K562 (cell line): ENCODE data around the gene LIAS. TPM values are rescaled to one million over a fixed set of nuclear protein-coding genes. Genes with fewer than 3 reads are reported as not detected.

Source experiments
- ATAC-seq: fragments of 200-7000 bp; cut with Tn5 transposase; 3 replicates; pipeline ENCODE4 v1.9.1; 2020; ENCODE audit warnings: moderate library complexity
- BruUV-seq: library from RNA; stranded (reverse); fragments of 400-500 nt; replicated peaks from 2 replicates; lab custom pipeline; 2021; lab: Mats Ljungman, UMichigan
- CTCF ChIA-PET: fragments of 300-600 bp; formaldehyde crosslinking; extraction: SDS; loops from one replicate; lab custom pipeline; 2021; ENCODE audit warnings: low intra/inter-chr PET ratio; lab: Yijun Ruan, JAX
- POLR2A ChIA-PET: fragments of 300-600, 350-650 bp; sonication (Branson Sonifier 250); formaldehyde crosslinking; extraction: SDS; loops from one replicate; lab custom pipeline; 2021; ENCODE audit warnings: antibody characterized with exemption, inconsistent platforms; lab: Yijun Ruan, JAX
- DNase-seq, 4 experiments: peaks; one replicate each; pipeline versions ENCODE4 v3.0.0 to v3.0.0-alpha.2; 2011 to 2018; ENCODE audit warnings: low spot score in 3 of 4, mixed read lengths in 3 of 4; ENCODE audit errors: extremely low read depth in 1 of 4
- FAIRE-seq: peaks from 2 replicates; lab custom pipeline; 2011; peaks lifted over from hg19 to GRCh38; lab: Jason Lieb, UNC
- H2AFZ ChIP-seq: 2 replicates; pipeline ENCODE4 v1.6.0; 2011; ENCODE audit warnings: low read depth, low read length, control low read depth, inconsistent platforms
- H3K27ac ChIP-seq: fragments of 200-600 bp; 3 replicates; pipeline ENCODE4 v1.8.0; 2011; ENCODE audit warnings: low read depth, mild to moderate bottlenecking, control low read depth, inconsistent platforms, low read length, moderate library complexity, mixed read lengths; ENCODE audit errors: extremely low read depth
- H3K27me3 ChIP-seq, 2 experiments: fragments of 300-600 bp in 1 of 2; 2 replicates in 1 of 2; 3 replicates in 1 of 2; pipeline versions ENCODE4 v1.6.0 to v1.8.0; 2011; ENCODE audit warnings: inconsistent platforms in 2 of 2, low read length in 2 of 2, mild to moderate bottlenecking in 1 of 2, mixed read lengths in 1 of 2, moderate library complexity in 1 of 2; ENCODE audit not compliant: control insufficient read depth in 2 of 2, insufficient read depth in 2 of 2
- H3K36me3 ChIP-seq: fragments of 300-600 bp; 3 replicates; pipeline ENCODE4 v1.8.0; 2011; ENCODE audit warnings: mild to moderate bottlenecking, low read length, inconsistent platforms; ENCODE audit not compliant: control insufficient read depth, insufficient read depth
- H3K4me1 ChIP-seq, 2 experiments: fragments of 200-600 bp in 1 of 2; replicated peaks in 1 of 2; 2 replicates in 1 of 2; 3 replicates in 1 of 2; pipeline versions ENCODE4 v1.5.1 to v1.8.0; 2011; ENCODE audit warnings: inconsistent platforms in 2 of 2, low read length in 2 of 2, mild to moderate bottlenecking in 1 of 2, mixed read lengths in 1 of 2, moderate library complexity in 1 of 2; ENCODE audit not compliant: control insufficient read depth in 2 of 2, insufficient read depth in 2 of 2
- H3K4me2 ChIP-seq: 2 replicates; pipeline ENCODE4 v1.6.1; 2011; ENCODE audit warnings: low read length, control low read depth, inconsistent platforms, mixed read lengths; ENCODE audit not compliant: insufficient read depth
- H3K4me3 ChIP-seq: fragments of 200-600 bp; sonication (generic), shearing (Covaris generic); 2 replicates; pipeline ENCODE4 v1.5.1; 2016; ENCODE audit warnings: control low read depth, inconsistent platforms
- H3K79me2 ChIP-seq: fragments of 200-600 bp; 3 replicates; pipeline ENCODE4 v1.8.0; 2011; ENCODE audit warnings: low read length, inconsistent platforms; ENCODE audit not compliant: control insufficient read depth, insufficient read depth
- H3K9ac ChIP-seq, 2 experiments: 2 replicates each; pipeline versions ENCODE4 v1.6.0 to v1.6.1; 2011; ENCODE audit warnings: low read depth in 2 of 2, low read length in 2 of 2, control low read depth in 1 of 2, inconsistent platforms in 1 of 2, mild to moderate bottlenecking in 1 of 2, mixed read lengths in 1 of 2; ENCODE audit not compliant: insufficient read depth in 1 of 2
- H3K9me1 ChIP-seq: one replicate; pipeline ENCODE4 v1.6.0; 2011; ENCODE audit warnings: inconsistent platforms, mild to moderate bottlenecking, low read length, moderate library complexity; ENCODE audit not compliant: control insufficient read depth, insufficient read depth
- H3K9me3 ChIP-seq: replicated peaks from 2 replicates; pipeline ENCODE4 v1.5.1; 2011; ENCODE audit warnings: low read depth, low read length, inconsistent platforms; ENCODE audit not compliant: control insufficient read depth, insufficient read depth
- H4K20me1 ChIP-seq: replicated peaks from 2 replicates; pipeline ENCODE4 v1.6.1; 2011; ENCODE audit warnings: low read length, inconsistent platforms, mixed read lengths; ENCODE audit not compliant: control insufficient read depth, insufficient read depth
- ELK1 ChIP-seq: sonication (generic); formaldehyde crosslinking; IDR thresholded peaks from 2 replicates; pipeline ENCODE4 v1.8.1; 2022; ENCODE audit warnings: missing genetic modification reagents
- POLR2G ChIP-seq: fragments of 200-400 bp; formaldehyde crosslinking; IDR thresholded peaks from 2 replicates; pipeline ENCODE4 v1.6.1; 2017; ENCODE audit warnings: low read depth, mild to moderate bottlenecking, antibody characterized with exemption, low read length, moderate library complexity
- RBFOX2 ChIP-seq: fragments of 200-400 bp; formaldehyde crosslinking; IDR thresholded peaks from 2 replicates; pipeline ENCODE4 v1.6.1; 2017; ENCODE audit warnings: low read depth, mild to moderate bottlenecking, low read length, moderate library complexity
- SRSF1 ChIP-seq: fragments of 200-400 bp; formaldehyde crosslinking; IDR thresholded peaks from 2 replicates; pipeline ENCODE4 v1.6.1; 2017; ENCODE audit warnings: mild to moderate bottlenecking, low read depth, low read length, moderate library complexity
- TCF15 ChIP-seq: fragments of 250-450 bp; sonication (Bioruptor Pico); IDR thresholded peaks from 2 replicates; pipeline ENCODE4 v1.8.0; 2022; ENCODE audit warnings: moderate library complexity, mild to moderate bottlenecking, inconsistent platforms
- ZBTB17 ChIP-seq: fragments of 450-650 bp; formaldehyde crosslinking; IDR thresholded peaks from 2 replicates; pipeline ENCODE4 v1.4.0; 2020; ENCODE audit warnings: mild to moderate bottlenecking
- ZBTB33 ChIP-seq: sonication (generic); formaldehyde crosslinking; IDR thresholded peaks from 2 replicates; pipeline ENCODE4 v1.8.1; 2023; ENCODE audit warnings: mild to moderate bottlenecking, missing genetic modification reagents
- ZNF197 ChIP-seq: fragments of 200-800 bp; sonication (Bioruptor generic); IDR thresholded peaks from 2 replicates; pipeline ENCODE4 v1.6.1; 2016; ENCODE audit warnings: low read depth, missing genetic modification characterization, missing compliant biosample characterization
- ZNF695 ChIP-seq: fragments of 450-650 bp; formaldehyde crosslinking; IDR thresholded peaks from 2 replicates; pipeline ENCODE4 v1.4.0; 2020; ENCODE audit warnings: mild to moderate bottlenecking, moderate library complexity
- WGBS: fragments of 100-300 bp; shearing (Covaris generic); methylation state at CpG from one replicate; pipeline ENCODE4 v1.1.6; 2016; ENCODE audit warnings: low coverage, mixed read lengths; ENCODE audit not compliant: insufficient coverage; ENCODE audit errors: missing lambda C conversion rate; 5-methylcytosine and 5-hydroxymethylcytosine counted together
- in situ Hi-C: fragments of 300-500 bp; cut with MboI; formaldehyde crosslinking; loops from 4 replicates; pipeline ENCODE4 v1.15.0; 2018; ENCODE audit warnings: inconsistent platforms, mixed read lengths
- intact Hi-C: fragments of 100-400 bp; cut with micrococcal nuclease; formaldehyde crosslinking; loops from 2 replicates; pipeline ENCODE4 v1.14.2; 2022
- polyA plus RNA-seq, 8 experiments: library from polyadenylated mRNA; depleted of rRNA in 4 of 8; stranded (reverse) in 5 of 8; unstranded in 3 of 8; fragments of >200 nt; fragmentation: Nextera tagmentation in 2 of 8; fragmentation: Illumina TruSeq in 1 of 8; extraction: Ambion mirVana in 2 of 8; extraction: Trizol in 1 of 8; gene quantifications; 2 replicates each; pipeline versions ENCODE4 v1.2.1 to v1.2.3, GENCODE V29; 2011 to 2014; ENCODE audit warnings: inconsistent platforms in 1 of 8, missing spikeins in 1 of 8
- total RNA-seq, 7 experiments: library from RNA; depleted of rRNA in 6 of 7; stranded (reverse); fragments of >200 nt in 6 of 7; fragmentation: Illumina TruSeq in 2 of 7; extraction: Trizol in 2 of 7; gene quantifications; 2 replicates each; pipeline versions ENCODE4 v1.2.1 to v1.2.3, GENCODE V29; 2011 to 2021; ENCODE audit warnings: low replicate concordance in 1 of 7
- TF ChIP-seq, protein P1 (sequence below), 2 experiments: IDR thresholded peaks; 2 replicates each; pipeline ENCODE4 v1.6.1; 2012; ENCODE audit warnings: improper control_type of control experiment in 2 of 2, low read depth in 2 of 2, low read length in 2 of 2, borderline replicate concordance in 1 of 2

The LIAS gene
- total and polyA plus RNA-seq, 9 of the 15 experiments (the other 6 are each of a cell fraction or from before 2014, with no cell fraction given) = 21.9 to 57.1 (median 42.1) TPM

- TF ChIP-seq, protein P1, sequence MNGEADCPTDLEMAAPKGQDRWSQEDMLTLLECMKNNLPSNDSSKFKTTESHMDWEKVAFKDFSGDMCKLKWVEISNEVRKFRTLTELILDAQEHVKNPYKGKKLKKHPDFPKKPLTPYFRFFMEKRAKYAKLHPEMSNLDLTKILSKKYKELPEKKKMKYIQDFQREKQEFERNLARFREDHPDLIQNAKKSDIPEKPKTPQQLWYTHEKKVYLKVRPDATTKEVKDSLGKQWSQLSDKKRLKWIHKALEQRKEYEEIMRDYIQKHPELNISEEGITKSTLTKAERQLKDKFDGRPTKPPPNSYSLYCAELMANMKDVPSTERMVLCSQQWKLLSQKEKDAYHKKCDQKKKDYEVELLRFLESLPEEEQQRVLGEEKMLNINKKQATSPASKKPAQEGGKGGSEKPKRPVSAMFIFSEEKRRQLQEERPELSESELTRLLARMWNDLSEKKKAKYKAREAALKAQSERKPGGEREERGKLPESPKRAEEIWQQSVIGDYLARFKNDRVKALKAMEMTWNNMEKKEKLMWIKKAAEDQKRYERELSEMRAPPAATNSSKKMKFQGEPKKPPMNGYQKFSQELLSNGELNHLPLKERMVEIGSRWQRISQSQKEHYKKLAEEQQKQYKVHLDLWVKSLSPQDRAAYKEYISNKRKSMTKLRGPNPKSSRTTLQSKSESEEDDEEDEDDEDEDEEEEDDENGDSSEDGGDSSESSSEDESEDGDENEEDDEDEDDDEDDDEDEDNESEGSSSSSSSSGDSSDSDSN (IDR thresholded peaks at IDR 0.05; ENCODE audit: borderline replicate concordance in 1 of 2, low read depth in 2 of 2, low read length in 2 of 2) = no peak
- TF ChIP-seq, all 486 proteins: peak for 0
These were observed 12.4 kb upstream of the LIAS start (continued) for GRCh38 chr4:39446483-39446841.

GRCh38 chr4:39446842-39447573 is 11.8 kb upstream of the LIAS start:
- TF ChIP-seq ZBTB17 (CRISPR knock-in tag) (no peak), TCF15 (CRISPR knock-in tag) (no peak), ZNF695 (no peak), SRSF1 (no peak), RBFOX2 (peak; percentile 33; the same call in 1 of the 2 replicates), ELK1 (CRISPR knock-in tag) (no peak), ZBTB33 (CRISPR knock-in tag) (peak; percentile 99), ZNF197 (CRISPR knock-in tag) (no peak), POLR2G (peak; percentile 33; the same call in 1 of the 2 replicates)
- WGBS = 90% methylated on average over 35 of the region's 61 CpGs
- Histone ChIP-seq H3K27me3 (no peaks in the 10 kb centered on the region), H3K4me2 (no peak overlapping the region), H2AFZ (no peak overlapping the region), H4K20me1 (no peaks in the 10 kb centered on the region), H3K4me3 (no peak overlapping the region), H3K36me3 (peaks cover 21% of the 10 kb centered on the region; the same call in 2 of the 3 replicates), H3K79me2 (no peaks in the 10 kb centered on the region), H3K4me1 (peaks cover 0 to 9% of the 10 kb centered on the region in 2 experiments; a peak in 1 of 5 replicates), H3K9me1 (no peaks in the 10 kb centered on the region), H3K9me3 (no peaks in the 10 kb centered on the region), H3K9ac (no peak overlapping the region), H3K27ac (no peak overlapping the region)
- BruUV-seq = no TSS peak
- in situ Hi-C loops = no loop called here
- ATAC-seq = no peak
- no peak for DNase-seq
- POLR2A ChIA-PET = interaction anchor here (0.6 to 1.1 kb wide), 2 partner anchors 12 to 13 kb away, joined by 3 to 4 read pairs; partner anchors contain the start of genes LIAS and RPL9
- CTCF ChIA-PET = no interaction called here
- FAIRE-seq = no peak
- intact Hi-C loops = no loop called here
